ENCODE results near the gene RPN2. TPM values are rescaled to one million over a fixed set of nuclear protein-coding genes. Genes with fewer than 3 reads are reported as not detected.
A peak's percentile ranks its signal among the peaks of the same experiment; 100 is the strongest.

The RPN2 gene
- total RNA-seq, 2 experiments from 2014 or later, result 110 to 138 TPM

GRCh38 chr20:37273988-37274387, 94.9 kb downstream of the RPN2 start:
- no peaks in the 10 kb centered on the region for H3K36me3 ChIP-seq (ENCODE audit: insufficient read depth, low read length)
- peaks cover 59% of the 10 kb centered on the region for H3K4me1 ChIP-seq (ENCODE audit: insufficient read depth, low read length, poor library complexity, severe bottlenecking)
- POLR2A ChIA-PET, result interaction anchor here (0.6 kb wide), 1 partner anchor 225 kb away, joined by 3 read pairs; no protein-coding TSS in a partner anchor
- no peaks in the 10 kb centered on the region for H3K9me3 ChIP-seq (ENCODE audit: low read length)
- no peak overlapping the region for H2AFZ ChIP-seq (ENCODE audit: low read length)
- H3K4me2 ChIP-seq (ENCODE audit: low read length), result no peak overlapping the region
- no peak overlapping the region for H3K27ac ChIP-seq (ENCODE audit: low read depth, low read length, poor library complexity, severe bottlenecking)
- intact Hi-C loops (cut with micrococcal nuclease; ENCODE audit: unreplicated experiment), result no loop called here
- H3K4me3 ChIP-seq (ENCODE audit: low read depth, low read length, poor library complexity, severe bottlenecking), result no peak overlapping the region
- H3K79me2 ChIP-seq (ENCODE audit: insufficient read depth, low read depth, low read length), result no peaks in the 10 kb centered on the region
- DNase-seq (ENCODE audit: low spot score), result no peak
- BruUV-seq (replicated peaks), result no TSS peak
- no peaks in the 10 kb centered on the region for H3K9me2 ChIP-seq (ENCODE audit: insufficient read depth, low read length)
- TF ChIP-seq EZH2phosphoT487 (IDR thresholded peaks at IDR 0.05; ENCODE audit: borderline replicate concordance, low read depth, low read length) (no peak), CTCF (conservative IDR thresholded peaks at IDR 0.05; ENCODE audit: low read length) (no peak)
- CTCF ChIA-PET (ENCODE audit: unreplicated experiment), result no interaction called here
- H4K20me1 ChIP-seq (ENCODE audit: insufficient read depth, low read length), result no peaks in the 10 kb centered on the region

- BruUV-seq (replicated peaks), result no TSS peak
- peak; percentile 53 for DNase-seq (ENCODE audit: low spot score)
- peak overlapping the region; percentile 49 for H3K4me2 ChIP-seq (ENCODE audit: low read length)
- peak overlapping the region; percentile 65 for H2AFZ ChIP-seq (ENCODE audit: low read length)
- no peaks in the 10 kb centered on the region for H4K20me1 ChIP-seq (ENCODE audit: insufficient read depth, low read length)
- intact Hi-C loops (cut with micrococcal nuclease; ENCODE audit: unreplicated experiment), result no loop called here
- no peaks in the 10 kb centered on the region for H3K9me3 ChIP-seq (ENCODE audit: low read length)
- POLR2A ChIA-PET, result interaction anchor here (0.6 to 3.2 kb wide), 4 partner anchors 13 to 575 kb away, joined by 3 to 16 read pairs (median 4); partner anchors contain the start of gene MANBAL
- CTCF ChIA-PET (ENCODE audit: unreplicated experiment), result no interaction called here
- peak overlapping the region; percentile 36 for H3K27ac ChIP-seq (ENCODE audit: low read depth, low read length, poor library complexity, severe bottlenecking)
- peaks cover 56% of the 10 kb centered on the region for H3K4me1 ChIP-seq (ENCODE audit: insufficient read depth, low read length, poor library complexity, severe bottlenecking)
- no peak overlapping the region for H3K4me3 ChIP-seq (ENCODE audit: low read depth, low read length, poor library complexity, severe bottlenecking)
- TF ChIP-seq EZH2phosphoT487 (IDR thresholded peaks at IDR 0.05; ENCODE audit: borderline replicate concordance, low read depth, low read length), result no peak
- TF ChIP-seq CTCF (conservative IDR thresholded peaks at IDR 0.05; ENCODE audit: low read length), result no peak
- H3K36me3 ChIP-seq (ENCODE audit: insufficient read depth, low read length), result no peaks in the 10 kb centered on the region
- no peaks in the 10 kb centered on the region for H3K9me2 ChIP-seq (ENCODE audit: insufficient read depth, low read length)
- no peaks in the 10 kb centered on the region for H3K79me2 ChIP-seq (ENCODE audit: insufficient read depth, low read depth, low read length)
Observed at GRCh38 chr20:37274851-37275524, 95.9 kb downstream of the RPN2 start.
